Subcutaneous abdominal adipose tissue (tissue), 5 donors: ENCODE results near the gene PLPPR5.

ENCODE experiments used
- H3K27ac ChIP-seq: one replicate; pipeline ENCODE4 v1.7.0; 2013; ENCODE audit warnings: low read depth, mild to moderate bottlenecking, inconsistent platforms, low read length, moderate library complexity
- H3K27me3 ChIP-seq, 5 donors: one replicate each; pipeline ENCODE4 v1.7.0; 2013; ENCODE audit warnings: low read length in 5 of 5, inconsistent platforms in 1 of 5; ENCODE audit not compliant: control insufficient read depth in 5 of 5, insufficient read depth in 4 of 5
- H3K36me3 ChIP-seq, 5 donors: one replicate each; pipeline ENCODE4 v1.7.0; 2013; ENCODE audit warnings: low read length in 5 of 5; ENCODE audit not compliant: control insufficient read depth in 5 of 5, insufficient read depth in 5 of 5
- H3K4me1 ChIP-seq, 5 donors: one replicate each; pipeline ENCODE4 v1.7.0; 2013; ENCODE audit warnings: low read length in 5 of 5, mild to moderate bottlenecking in 3 of 5, moderate library complexity in 1 of 5; ENCODE audit not compliant: control insufficient read depth in 5 of 5, insufficient read depth in 5 of 5
- H3K4me3 ChIP-seq, 5 donors: one replicate each; pipeline ENCODE4 v1.7.0; 2013; ENCODE audit warnings: low read length in 5 of 5, low read depth in 1 of 5
- H3K9ac ChIP-seq, 5 donors: one replicate each; pipeline ENCODE4 v1.7.0; 2013; ENCODE audit warnings: low read length in 5 of 5, mild to moderate bottlenecking in 4 of 5, moderate library complexity in 3 of 5
- H3K9me3 ChIP-seq, 5 donors: one replicate each; pipeline ENCODE4 v1.7.0; 2013; ENCODE audit warnings: low read length in 5 of 5; ENCODE audit not compliant: control insufficient read depth in 5 of 5
- donor health status: healthy.
- donor health status: healthy.
- donor health status: healthy.
- donor health status: healthy.
- donor health status: healthy.

The PLPPR5 gene

DNA sequence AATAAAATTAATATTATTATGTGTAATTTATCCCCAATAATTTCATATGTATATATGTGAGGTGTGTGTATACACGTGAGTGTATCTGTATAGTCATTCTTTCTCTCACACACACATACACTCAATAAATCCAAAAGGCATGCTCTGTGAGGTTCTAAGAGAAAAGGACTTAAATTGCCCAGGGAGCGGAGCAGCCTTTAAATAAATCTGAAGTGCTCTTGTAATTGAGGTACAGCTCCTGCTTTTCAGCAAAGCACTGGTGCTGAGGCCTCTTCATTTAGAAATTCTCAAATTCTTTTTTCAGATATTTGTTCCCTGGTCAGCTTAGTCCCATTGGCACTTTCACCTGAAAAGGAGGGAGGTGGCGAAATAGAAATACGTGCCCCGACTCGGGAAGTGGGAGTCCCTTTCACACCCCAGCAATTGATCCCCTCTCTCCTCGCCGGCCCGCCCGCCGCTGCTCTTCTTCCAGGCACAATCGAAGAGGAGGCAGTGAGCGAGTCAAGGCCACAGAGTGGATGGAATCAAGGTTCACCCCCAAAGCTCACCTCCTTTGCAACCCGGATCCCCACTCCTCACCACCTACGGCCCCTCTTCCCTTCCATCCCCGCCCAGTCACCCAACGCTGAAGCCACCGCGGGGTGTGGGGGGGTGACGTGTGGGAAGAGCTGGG lies 944 bp downstream of the PLPPR5 start:
- Histone ChIP-seq H3K27me3 (peaks cover 20 to 26% (median 21%) of the 10 kb centered on the region in 5 donors), H3K27ac (no peak overlapping the region), H3K4me3 (peak overlapping the region in 4 of 5 donors; percentile 47 to 61 (median 56))

GRCh38 chr1:98992844-98993243 lies 11.8 kb downstream of the PLPPR5 start:
- no peak overlapping the region for H3K4me3 ChIP-seq

More for the DNA sequence above, 944 bp downstream of the PLPPR5 start:
- peaks cover 0 to 16% (median 14%) of the 10 kb centered on the region in 5 donors for H3K4me1 ChIP-seq
- H3K9me3 ChIP-seq = no peaks in the 10 kb centered on the region
- no peaks in the 10 kb centered on the region for H3K36me3 ChIP-seq
- H3K9ac ChIP-seq = no peak overlapping the region

GRCh38 chr1:98991127-98992012 lies 13.3 kb downstream of the PLPPR5 start:
- H3K4me3 ChIP-seq = no peak overlapping the region
- H3K36me3 ChIP-seq = no peaks in the 10 kb centered on the region
- no peaks in the 10 kb centered on the region for H3K27me3 ChIP-seq
- H3K9ac ChIP-seq = no peak overlapping the region
- H3K4me1 ChIP-seq = no peaks in the 10 kb centered on the region
- H3K27ac ChIP-seq = no peak overlapping the region
- H3K9me3 ChIP-seq = no peaks in the 10 kb centered on the region

More at GRCh38 chr1:98992844-98993243, 11.8 kb downstream of the PLPPR5 start:
- H3K4me1 ChIP-seq = no peaks in the 10 kb centered on the region
- no peaks in the 10 kb centered on the region for H3K27me3 ChIP-seq
- H3K9me3 ChIP-seq = no peaks in the 10 kb centered on the region
- no peak overlapping the region for H3K27ac ChIP-seq
- H3K9ac ChIP-seq = no peak overlapping the region
- H3K36me3 ChIP-seq = no peaks in the 10 kb centered on the region

- Histone ChIP-seq H3K27me3 (no peaks in the 10 kb centered on the region), H3K4me1 (no peaks in the 10 kb centered on the region), H3K9ac (no peak overlapping the region), H3K9me3 (no peaks in the 10 kb centered on the region), H3K36me3 (no peaks in the 10 kb centered on the region), H3K27ac (no peak overlapping the region), H3K4me3 (no peak overlapping the region)
These were observed 15.1 kb downstream of the PLPPR5 start for GRCh38 chr1:98989556-98989907.

DNA sequence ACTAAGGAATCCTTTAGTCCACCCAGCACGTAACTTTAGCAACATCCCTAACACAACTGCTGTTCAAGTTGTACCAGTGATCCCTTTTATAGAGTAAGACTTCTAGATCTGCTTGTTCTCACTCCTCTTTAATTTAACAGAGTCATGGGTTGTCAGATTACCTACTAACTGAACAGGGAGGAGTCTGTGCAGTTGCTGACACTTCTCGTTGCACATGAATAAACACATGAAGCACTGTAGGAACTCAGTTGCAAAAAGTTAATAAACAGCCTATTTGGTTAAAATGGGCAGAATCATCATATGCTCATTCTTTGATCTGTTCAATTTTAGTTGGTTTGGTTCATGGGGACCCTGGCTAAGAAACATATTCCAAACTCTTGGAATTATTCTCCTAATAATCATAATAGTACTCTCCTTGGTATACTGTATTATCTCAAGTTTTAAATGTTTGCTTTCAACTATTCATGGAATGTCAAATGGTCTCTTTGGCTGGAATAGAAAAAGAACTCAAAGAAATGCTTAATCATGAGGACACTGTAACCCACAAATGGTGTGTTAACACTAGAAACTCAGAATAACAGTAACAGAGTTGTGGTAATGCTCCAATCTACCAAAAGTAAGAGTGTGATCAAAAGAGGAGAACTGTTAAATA lies 15.6 kb downstream of the PLPPR5 start:
- H3K9me3 ChIP-seq = peaks cover 0 to 2% (median 1%) of the 10 kb centered on the region in 5 donors
- no peak overlapping the region for H3K9ac ChIP-seq
- H3K27me3 ChIP-seq = no peaks in the 10 kb centered on the region
- no peaks in the 10 kb centered on the region for H3K4me1 ChIP-seq
- H3K4me3 ChIP-seq = no peak overlapping the region
- H3K36me3 ChIP-seq = no peaks in the 10 kb centered on the region
- no peak overlapping the region for H3K27ac ChIP-seq

GRCh38 chr1:98985687-98986086 lies 19.0 kb downstream of the PLPPR5 start:
- H3K4me1 ChIP-seq = no peaks in the 10 kb centered on the region
- H3K4me3 ChIP-seq = no peak overlapping the region
- no peaks in the 10 kb centered on the region for H3K27me3 ChIP-seq
- no peak overlapping the region for H3K27ac ChIP-seq
- H3K36me3 ChIP-seq = no peaks in the 10 kb centered on the region
- peaks cover 0 to 5% (median 4%) of the 10 kb centered on the region in 5 donors for H3K9me3 ChIP-seq
- H3K9ac ChIP-seq = no peak overlapping the region

DNA sequence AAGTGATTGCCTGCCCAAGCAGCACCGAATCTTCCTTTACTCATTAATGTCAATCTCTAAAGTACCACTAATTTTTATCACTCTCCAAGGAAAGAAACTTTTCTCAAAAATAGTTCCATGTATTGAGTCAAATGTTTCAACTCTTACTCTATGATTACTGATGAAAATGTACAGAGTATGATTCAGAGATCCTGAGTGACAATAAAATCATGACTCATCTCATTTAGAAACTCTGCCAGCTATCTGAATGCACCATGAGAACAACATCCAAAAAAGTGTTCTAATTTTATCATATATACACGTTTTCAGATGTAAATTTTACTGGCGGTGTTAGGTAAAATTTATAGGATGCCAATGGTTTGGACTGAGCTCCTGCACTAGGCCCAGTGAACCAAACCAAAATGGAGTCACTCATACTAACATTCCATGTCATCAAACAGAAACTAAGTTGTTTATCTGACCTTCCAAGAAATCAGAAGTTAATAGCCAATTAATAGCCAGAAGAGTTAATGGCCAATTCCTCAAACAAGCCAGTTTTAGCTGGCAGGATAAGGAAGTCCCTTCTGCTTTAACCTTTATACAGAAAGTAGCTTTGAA lies 22.6 kb downstream of the PLPPR5 start:
- no peak overlapping the region for H3K4me3 ChIP-seq
- no peaks in the 10 kb centered on the region for H3K36me3 ChIP-seq
- peaks cover 0 to 5% (median 4%) of the 10 kb centered on the region in 5 donors for H3K9me3 ChIP-seq
- H3K9ac ChIP-seq = no peak overlapping the region
- H3K4me1 ChIP-seq = no peaks in the 10 kb centered on the region
- no peak overlapping the region for H3K27ac ChIP-seq
- H3K27me3 ChIP-seq = no peaks in the 10 kb centered on the region

DNA sequence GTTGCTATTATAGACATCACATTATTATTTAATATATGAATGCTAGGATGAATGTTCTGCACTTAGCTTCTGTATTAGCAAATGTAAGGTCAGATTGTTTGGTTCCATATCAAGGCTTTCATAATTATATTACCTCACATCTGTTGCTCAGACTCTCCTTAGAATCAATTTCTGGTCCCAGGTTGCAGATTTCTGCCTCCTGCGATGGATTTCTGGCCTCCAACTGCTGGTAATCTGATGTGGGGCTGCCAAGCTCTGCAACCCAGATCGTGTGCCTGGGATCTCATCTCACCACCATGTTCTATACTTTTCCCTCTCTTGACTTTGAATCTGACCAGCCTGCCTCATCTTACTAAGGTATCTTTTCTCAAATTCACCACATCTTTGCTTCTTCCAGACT lies 25.2 kb downstream of the PLPPR5 start:
- Histone ChIP-seq H3K27ac (no peak overlapping the region), H3K9ac (no peak overlapping the region), H3K9me3 (peaks cover 0 to 5% (median 4%) of the 10 kb centered on the region in 5 donors), H3K36me3 (no peaks in the 10 kb centered on the region), H3K4me3 (no peak overlapping the region), H3K27me3 (no peaks in the 10 kb centered on the region), H3K4me1 (no peaks in the 10 kb centered on the region)

DNA sequence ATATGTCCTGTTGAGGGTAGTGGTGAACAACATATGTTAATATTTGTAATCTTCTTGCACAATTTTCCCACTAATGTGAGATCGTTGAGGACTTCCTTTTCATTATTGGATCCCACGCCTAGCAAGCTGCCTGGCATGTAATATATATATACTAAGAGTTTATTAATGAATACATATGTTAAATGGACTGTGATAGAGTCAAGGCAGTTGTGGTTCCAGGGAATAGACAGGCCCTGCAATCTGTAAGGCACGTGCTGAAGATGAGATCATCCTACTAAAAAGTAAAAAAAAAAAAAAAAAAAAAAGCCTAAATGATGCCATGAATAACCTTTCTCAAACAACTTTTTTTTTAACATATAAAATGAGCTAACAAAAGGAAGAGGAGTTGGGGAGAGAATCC lies 28.9 kb downstream of the PLPPR5 start:
- Histone ChIP-seq H3K9ac (no peak overlapping the region), H3K36me3 (no peaks in the 10 kb centered on the region), H3K4me3 (no peak overlapping the region), H3K4me1 (peaks cover 0 to 2% (median 0%) of the 10 kb centered on the region in 5 donors), H3K27ac (no peak overlapping the region), H3K27me3 (no peaks in the 10 kb centered on the region), H3K9me3 (no peaks in the 10 kb centered on the region)
